GM12878 (cell line): ENCODE results near the gene GPC6. TPM values are rescaled to one million over a fixed set of nuclear protein-coding genes. Genes with fewer than 3 reads are reported as not detected.

ENCODE experiments used
- ATAC-seq: fragments of 200-7000 bp; cut with Tn5 transposase; 3 replicates; pipeline ENCODE4 v1.9.1; 2020; ENCODE audit warnings: mild to moderate bottlenecking, moderate library complexity
- BruUV-seq: library from RNA; stranded (reverse); fragments of 400-500 nt; replicated peaks from 2 replicates; lab custom pipeline; 2021; lab: Mats Ljungman, UMichigan
- CTCF ChIA-PET: fragments of 300-600 bp; sonication (Branson Sonifier 250); formaldehyde crosslinking; extraction: SDS; loops from one replicate; lab custom pipeline; 2021; ENCODE audit warnings: inconsistent platforms; lab: Yijun Ruan, JAX
- POLR2A ChIA-PET: fragments of 350-600 bp; formaldehyde crosslinking; extraction: SDS; loops from one replicate; lab custom pipeline; 2021; ENCODE audit warnings: inconsistent platforms; lab: Charles Lee
- RAD21 ChIA-PET: fragments of 300-600 bp; sonication (Branson Sonifier 250); formaldehyde crosslinking; loops from one replicate; lab custom pipeline; 2023; ENCODE audit warnings: antibody characterized with exemption; ENCODE audit not compliant: unreplicated experiment; lab: Charles Lee
- SMC1A ChIA-PET: fragments of 300-600 bp; sonication (Branson Sonifier 250); formaldehyde crosslinking; loops from one replicate; lab custom pipeline; 2023; ENCODE audit not compliant: unreplicated experiment, uncharacterized antibody; lab: Charles Lee
- DNase-seq: peaks from one replicate; pipeline ENCODE4 v3.0.0-alpha.2; 2011; ENCODE audit warnings: low read depth, low spot score
- FAIRE-seq: peaks from 3 replicates; lab custom pipeline; 2011; peaks lifted over from hg19 to GRCh38; lab: Jason Lieb, UNC
- H2AFZ ChIP-seq: 2 replicates; pipeline ENCODE4 v1.6.0; 2011; ENCODE audit warnings: low read depth, low read length, control low read depth; ENCODE audit not compliant: control insufficient read depth
- H3K27ac ChIP-seq: 2 replicates; pipeline ENCODE4 v1.5.1; 2011; ENCODE audit warnings: control low read depth; ENCODE audit not compliant: control insufficient read depth, insufficient read depth
- H3K27me3 ChIP-seq, 2 experiments: replicated peaks in 1 of 2; 2 replicates each; pipeline versions ENCODE4 v1.6.0 to v1.6.1; 2011; ENCODE audit warnings: low read length in 1 of 2; ENCODE audit not compliant: control insufficient read depth in 2 of 2, insufficient read depth in 2 of 2
- H3K36me3 ChIP-seq, 2 experiments: 2 replicates each; pipeline ENCODE4 v1.5.1; 2011; ENCODE audit warnings: low read length in 1 of 2; ENCODE audit not compliant: control insufficient read depth in 2 of 2, insufficient read depth in 2 of 2
- H3K4me1 ChIP-seq: 2 replicates; pipeline ENCODE4 v1.6.1; 2011; ENCODE audit warnings: mild to moderate bottlenecking, low read length, moderate library complexity, mixed read lengths; ENCODE audit not compliant: control insufficient read depth, insufficient read depth
- H3K4me2 ChIP-seq: 2 replicates; pipeline ENCODE4 v1.6.0; 2011; ENCODE audit warnings: control low read depth; ENCODE audit not compliant: control insufficient read depth, insufficient read depth
- H3K4me3 ChIP-seq: fragments of 200-600 bp; sonication (generic); 2 replicates; pipeline ENCODE4 v1.5.1; 2016
- H3K79me2 ChIP-seq: 2 replicates; pipeline ENCODE4 v1.6.0; 2011; ENCODE audit warnings: low read length; ENCODE audit not compliant: control insufficient read depth, insufficient read depth
- H3K9ac ChIP-seq: 2 replicates; pipeline ENCODE4 v1.8.0; 2011; ENCODE audit warnings: low read length, control low read depth, mixed read lengths; ENCODE audit not compliant: control insufficient read depth, insufficient read depth
- H3K9me3 ChIP-seq: replicated peaks from 3 replicates; pipeline ENCODE4 v1.5.1; 2011; ENCODE audit warnings: mild to moderate bottlenecking, low read length; ENCODE audit not compliant: control insufficient read depth, insufficient read depth
- H4K20me1 ChIP-seq: 2 replicates; pipeline ENCODE4 v1.6.0; 2011; ENCODE audit not compliant: control insufficient read depth, insufficient read depth
- BHLHE40 ChIP-seq, 2 experiments: fragments of 450-650 bp in 1 of 2; IDR thresholded peaks; 2 replicates each; pipeline ENCODE4 v1.6.1; 2011 to 2017; ENCODE audit warnings: low read depth in 2 of 2, borderline replicate concordance in 1 of 2, improper control_type of control experiment in 1 of 2, low read length in 1 of 2, mild to moderate bottlenecking in 1 of 2
- CBX3 ChIP-seq: fragments of 200-600 bp; sonication (generic); IDR thresholded peaks from 2 replicates; pipeline ENCODE4 v1.6.1; 2016; ENCODE audit warnings: low read depth, borderline replicate concordance
- CUX1 ChIP-seq: IDR thresholded peaks from 2 replicates; pipeline ENCODE4 v1.6.1; 2012; ENCODE audit warnings: improper control_type of control experiment, low read depth, low read length; ENCODE audit not compliant: insufficient replicate concordance
- HDAC6 ChIP-seq: fragments of 200-600 bp; sonication (generic); IDR thresholded peaks from one replicate; pipeline ENCODE4 v1.8.0; 2017; ENCODE audit warnings: antibody characterized with exemption; ENCODE audit not compliant: unreplicated experiment
- IRF3 ChIP-seq: fragments of 450-650 bp; IDR thresholded peaks from 2 replicates; pipeline ENCODE4 v1.6.1; 2014; ENCODE audit warnings: mild to moderate bottlenecking
- MEF2A ChIP-seq: IDR thresholded peaks from 2 replicates; pipeline ENCODE4 v1.6.1; 2011; ENCODE audit warnings: low read depth, mild to moderate bottlenecking, low read length, moderate library complexity; ENCODE audit not compliant: insufficient read depth
- RBBP5 ChIP-seq: fragments of 200-600 bp; sonication (generic); conservative IDR thresholded peaks from 2 replicates; pipeline ENCODE4 v1.6.1; 2016
- RELA ChIP-seq: fragments of 450-650 bp; IDR thresholded peaks from 2 replicates; pipeline ENCODE4 v1.8.0; 2014; ENCODE audit warnings: borderline replicate concordance; ENCODE audit not compliant: partially characterized antibody
- RFX5 ChIP-seq: IDR thresholded peaks from 2 replicates; pipeline ENCODE4 v1.6.1; 2011; ENCODE audit warnings: low read depth, low read length, improper control_type of control experiment
- SIX5 ChIP-seq: IDR thresholded peaks from 2 replicates; pipeline ENCODE4 v1.6.1; 2011; ENCODE audit warnings: mild to moderate bottlenecking, low read depth, low read length, moderate library complexity; ENCODE audit not compliant: severe bottlenecking
- STAT1 ChIP-seq: fragments of 450-650 bp; conservative IDR thresholded peaks from 2 replicates; pipeline ENCODE4 v1.6.1; 2014; ENCODE audit warnings: antibody characterized with exemption, mild to moderate bottlenecking
- WGBS: methylation state at CpG from one replicate; pipeline ENCODE4 v1.1.6; 2016; ENCODE audit warnings: low lambda C conversion rate; ENCODE audit not compliant: insufficient replicate concordance, insufficient coverage; ENCODE audit errors: missing lambda C conversion rate; 5-methylcytosine and 5-hydroxymethylcytosine counted together
- in situ Hi-C: fragments of 300-500 bp; cut with MboI; formaldehyde crosslinking; loops from 9 replicates; pipeline ENCODE4 v1.14.3; 2018; ENCODE audit warnings: mixed read lengths
- intact Hi-C: fragments of 100-400 bp; cut with micrococcal nuclease; formaldehyde crosslinking; loops from one replicate; pipeline ENCODE4 v1.14.2; 2022; ENCODE audit not compliant: unreplicated experiment
- polyA plus RNA-seq, 11 experiments: library from polyadenylated mRNA; depleted of rRNA in 4 of 11; unstranded in 6 of 11; stranded (reverse) in 5 of 11; fragments of >200 nt; fragmentation: Nextera tagmentation in 4 of 11; fragmentation: Illumina TruSeq in 1 of 11; extraction: Ambion mirVana in 4 of 11; extraction: Trizol in 1 of 11; gene quantifications; 1 replicate in 1 of 11; 2 replicates in 10 of 11; pipeline versions ENCODE4 v1.2.1 to v1.2.3, GENCODE V29; 2011 to 2016; ENCODE audit warnings: inconsistent platforms in 2 of 11, missing spikeins in 2 of 11, low read depth in 1 of 11
- total RNA-seq, 4 experiments: library from RNA; depleted of rRNA in 3 of 4; stranded (reverse); fragments of >200 nt in 3 of 4; fragmentation: Illumina TruSeq in 1 of 4; extraction: Trizol in 1 of 4; gene quantifications; 2 replicates each; pipeline versions ENCODE4 v1.2.1 to v1.2.3, GENCODE V29; 2013 to 2021

GPC6 gene
- total and polyA plus RNA-seq, 10 of the 15 experiments (the other 5 are each of a cell fraction or from before 2014, with no cell fraction given): 0.03 to 0.04 (median 0.03) TPM; not detected in 7

- Histone ChIP-seq H2AFZ (no peak overlapping the region), H3K4me3 (no peak overlapping the region), H3K9me3 (no peaks in the 10 kb centered on the region), H3K79me2 (no peaks in the 10 kb centered on the region), H3K4me1 (no peaks in the 10 kb centered on the region), H3K9ac (no peak overlapping the region), H3K27me3 (no peaks in the 10 kb centered on the region), H3K4me2 (no peak overlapping the region), H4K20me1 (no peaks in the 10 kb centered on the region), H3K36me3 (no peaks in the 10 kb centered on the region), H3K27ac (no peak overlapping the region)
- ChIA-PET POLR2A (no interaction called here), CTCF (no interaction called here), SMC1A (no interaction called here), RAD21 (no interaction called here)
- 56% methylated on average over 4 of the region's 4 CpGs for WGBS
- intact Hi-C loops: no loop called here
- no TSS peak for BruUV-seq
- in situ Hi-C loops: no loop called here
- DNase-seq: no peak
- ATAC-seq: no peak
- TF ChIP-seq HDAC6 (no peak), IRF3 (no peak), MEF2A (no peak), RFX5 (no peak)
- no peak for FAIRE-seq
Observed at GRCh38 chr13:93861818-93862217, 635.2 kb downstream of the GPC6 start.

GRCh38 chr13:93862259-93862658, 635.7 kb downstream of the GPC6 start:
- no peaks in the 10 kb centered on the region for H3K36me3 ChIP-seq
- RAD21 ChIA-PET: no interaction called here
- SMC1A ChIA-PET: no interaction called here
- CTCF ChIA-PET: no interaction called here
- no peak for DNase-seq
- in situ Hi-C loops (no loop called here), intact Hi-C loops (no loop called here)
- 0% methylated on average over 2 of the region's 2 CpGs for WGBS
- no peak overlapping the region for H3K9ac ChIP-seq
- POLR2A ChIA-PET: no interaction called here
- H3K27ac ChIP-seq: no peak overlapping the region
- no peak overlapping the region for H3K4me2 ChIP-seq
- ATAC-seq: no peak
- H3K4me1 ChIP-seq: no peaks in the 10 kb centered on the region
- no peak for FAIRE-seq
- no peak overlapping the region for H3K4me3 ChIP-seq
- no peaks in the 10 kb centered on the region for H4K20me1 ChIP-seq
- BruUV-seq: no TSS peak
- H3K27me3 ChIP-seq: no peaks in the 10 kb centered on the region
- H2AFZ ChIP-seq: no peak overlapping the region
- no peaks in the 10 kb centered on the region for H3K9me3 ChIP-seq
- H3K79me2 ChIP-seq: no peaks in the 10 kb centered on the region
- TF ChIP-seq SIX5 (no peak), HDAC6 (no peak), STAT1 (no peak), BHLHE40 (IDR thresholded peaks at IDR 0.05; ENCODE audit: borderline replicate concordance in 1 of 2, low read depth in 2 of 2, low read length in 1 of 2) (no peak), RELA (no peak), CBX3 (no peak), RBBP5 (no peak), CUX1 (no peak)
